C1 segment of cervical spinal cord (tissue), 14 donors: ENCODE measurements around the gene PPP1R3F.
A peak's percentile ranks its signal among the peaks of the same experiment; 100 is the strongest.
"Not testable (repeated sequence)": the region's sequence is repeated elsewhere in the genome, so short reads cannot be mapped to it uniquely, and the experiment has no call there.

ENCODE experiments used
- DNase-seq, 14 donors: peaks; one replicate each; lab custom pipeline; 2025; lab: John Stamatoyannopoulos, UW

PPP1R3F gene

GRCh38 chrX:49308604-49309269 lies 39.1 kb downstream of the PPP1R3F start:
- peak in 4 of 14 donors; percentile 3 to 10 (median 6) for DNase-seq

GRCh38 chrX:49309401-49309981 lies 39.9 kb downstream of the PPP1R3F start:
- no peak for DNase-seq

- no peak for DNase-seq
Observed at GRCh38 chrX:49310371-49310770, 40.8 kb downstream of the PPP1R3F start.

GRCh38 chrX:49312176-49312575 lies 42.6 kb downstream of the PPP1R3F start:
- no peak for DNase-seq

GRCh38 chrX:49316085-49316484 lies 46.5 kb downstream of the PPP1R3F start:
- DNase-seq: no peak

GRCh38 chrX:49321737-49322136 lies 52.1 kb downstream of the PPP1R3F start, which contains the start of gene GAGE12J:
TSS of gene GAGE12J (plus strand) at chrX:49322037. CDS start at chrX:49323194, 1,157 bp downstream.
- not testable (repeated sequence) for DNase-seq

- DNase-seq: not testable (repeated sequence)
Observed at GRCh38 chrX:49322266-49322665, 52.7 kb downstream of the PPP1R3F start.

- DNase-seq: not testable (repeated sequence)
Observed at GRCh38 chrX:49323735-49324134, 54.1 kb downstream of the PPP1R3F start.

GRCh38 chrX:49330421-49330820 lies 60.8 kb downstream of the PPP1R3F start:
- not testable (repeated sequence) for DNase-seq

GRCh38 chrX:49331282-49331681 lies 61.7 kb downstream of the PPP1R3F start, which contains the start of gene GAGE13:
TSS of gene GAGE13 (plus strand) at chrX:49331582. CDS start at chrX:49332738, 1,156 bp downstream.
- not testable (repeated sequence) for DNase-seq

GRCh38 chrX:49331841-49332240 lies 62.2 kb downstream of the PPP1R3F start:
- DNase-seq: not testable (repeated sequence)
